ENCODE data around the gene ARHGAP26.

DNA sequence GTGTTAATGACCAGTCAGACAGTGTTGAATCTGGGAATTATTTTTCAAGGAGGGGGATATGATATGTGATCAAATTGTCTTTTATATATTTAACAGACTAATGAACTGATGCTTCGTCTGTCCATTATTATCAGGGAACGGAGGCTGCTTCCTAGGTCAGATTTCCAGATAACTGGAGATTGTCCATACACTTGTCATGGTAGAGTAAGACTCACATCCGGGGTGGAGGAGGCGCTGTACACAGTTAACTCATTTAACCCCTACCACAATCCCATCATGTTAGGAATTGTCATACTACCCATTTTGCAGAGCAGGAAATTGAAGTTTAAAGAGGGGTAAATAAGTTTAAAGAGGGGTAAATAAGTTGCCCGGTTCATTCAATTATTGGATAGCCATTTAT is 55.9 kb downstream of the ARHGAP26 start:
- TF ChIP-seq POLR2A (IDR thresholded peaks at IDR 0.05): no peak
- TF ChIP-seq, protein P1, sequence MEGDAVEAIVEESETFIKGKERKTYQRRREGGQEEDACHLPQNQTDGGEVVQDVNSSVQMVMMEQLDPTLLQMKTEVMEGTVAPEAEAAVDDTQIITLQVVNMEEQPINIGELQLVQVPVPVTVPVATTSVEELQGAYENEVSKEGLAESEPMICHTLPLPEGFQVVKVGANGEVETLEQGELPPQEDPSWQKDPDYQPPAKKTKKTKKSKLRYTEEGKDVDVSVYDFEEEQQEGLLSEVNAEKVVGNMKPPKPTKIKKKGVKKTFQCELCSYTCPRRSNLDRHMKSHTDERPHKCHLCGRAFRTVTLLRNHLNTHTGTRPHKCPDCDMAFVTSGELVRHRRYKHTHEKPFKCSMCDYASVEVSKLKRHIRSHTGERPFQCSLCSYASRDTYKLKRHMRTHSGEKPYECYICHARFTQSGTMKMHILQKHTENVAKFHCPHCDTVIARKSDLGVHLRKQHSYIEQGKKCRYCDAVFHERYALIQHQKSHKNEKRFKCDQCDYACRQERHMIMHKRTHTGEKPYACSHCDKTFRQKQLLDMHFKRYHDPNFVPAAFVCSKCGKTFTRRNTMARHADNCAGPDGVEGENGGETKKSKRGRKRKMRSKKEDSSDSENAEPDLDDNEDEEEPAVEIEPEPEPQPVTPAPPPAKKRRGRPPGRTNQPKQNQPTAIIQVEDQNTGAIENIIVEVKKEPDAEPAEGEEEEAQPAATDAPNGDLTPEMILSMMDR (IDR thresholded peaks at IDR 0.05): no peak
